ENCODE results near the gene ELMO1.

The ELMO1 gene

GRCh38 chr7:37295401-37295800 lies 153.3 kb downstream of the ELMO1 start:
- DNase-seq, result no peak

- DNase-seq, result no peak
Measured at GRCh38 chr7:37290731-37291130, 157.9 kb downstream of the ELMO1 start.

- no peak for DNase-seq
Measured at GRCh38 chr7:37289781-37290180, 158.9 kb downstream of the ELMO1 start.

- DNase-seq, result no peak
Measured at GRCh38 chr7:37289367-37289766, 159.3 kb downstream of the ELMO1 start.

- no peak for DNase-seq
Measured at GRCh38 chr7:37287131-37287855, 161.4 kb downstream of the ELMO1 start.

GRCh38 chr7:37286454-37286832 lies 162.2 kb downstream of the ELMO1 start:
- DNase-seq, result no peak

GRCh38 chr7:37285706-37286453 lies 162.8 kb downstream of the ELMO1 start:
- DNase-seq, result peak in 1 of 2 experiments; percentile 28

GRCh38 chr7:37284805-37285231 lies 163.8 kb downstream of the ELMO1 start:
- peak; percentile 58 to 60 for DNase-seq

GRCh38 chr7:37284285-37284684 lies 164.4 kb downstream of the ELMO1 start:
- no peak for DNase-seq

GRCh38 chr7:37283716-37284115 lies 164.9 kb downstream of the ELMO1 start:
- DNase-seq, result no peak

GRCh38 chr7:37282927-37283326 lies 165.7 kb downstream of the ELMO1 start:
- no peak for DNase-seq

- no peak for DNase-seq
Measured at GRCh38 chr7:37282093-37282444, 166.6 kb downstream of the ELMO1 start.

- DNase-seq, result no peak
Measured at GRCh38 chr7:37281368-37282092, 167.1 kb downstream of the ELMO1 start.

GRCh38 chr7:37277513-37277912 lies 171.2 kb downstream of the ELMO1 start:
- no peak for DNase-seq

- DNase-seq, result no peak
Measured at GRCh38 chr7:37275078-37275710, 173.5 kb downstream of the ELMO1 start.

GRCh38 chr7:37273891-37274290 lies 174.8 kb downstream of the ELMO1 start:
- no peak for DNase-seq

- no peak for DNase-seq
Measured at GRCh38 chr7:37269711-37270508, 178.8 kb downstream of the ELMO1 start.

- no peak for DNase-seq
Measured at GRCh38 chr7:37267251-37267650, 181.4 kb downstream of the ELMO1 start.

GRCh38 chr7:37265876-37266275 lies 182.8 kb downstream of the ELMO1 start:
- DNase-seq, result no peak

- DNase-seq, result peak; percentile 87 to 89
Measured at GRCh38 chr7:37265006-37265405, 183.7 kb downstream of the ELMO1 start.

- DNase-seq, result no peak
Measured at GRCh38 chr7:37262181-37262580, 186.5 kb downstream of the ELMO1 start.

GRCh38 chr7:37259319-37259821 lies 189.3 kb downstream of the ELMO1 start:
- peak; percentile 58 for DNase-seq

All from Kasumi-1 (cell line).